Skeletal muscle tissue (tissue), 4 donors: Measurements from ENCODE around the gene UVSSA. TPM values are rescaled to one million over a fixed set of nuclear protein-coding genes. Genes with fewer than 3 reads are reported as not detected.
A peak's percentile ranks its signal among the peaks of the same experiment; 100 is the strongest.

Experiments used
- H3K27ac ChIP-seq: one replicate; pipeline ENCODE4 v1.7.0; 2013; ENCODE audit warnings: mild to moderate bottlenecking, low read depth, low read length, inconsistent platforms
- H3K27me3 ChIP-seq, 3 donors: one replicate each; pipeline ENCODE4 v1.7.0; 2013; ENCODE audit warnings: low read length in 3 of 3; ENCODE audit not compliant: control insufficient read depth in 3 of 3, insufficient read depth in 3 of 3
- H3K36me3 ChIP-seq, 3 donors: one replicate each; pipeline ENCODE4 v1.7.0; 2013; ENCODE audit warnings: low read length in 3 of 3; ENCODE audit not compliant: control insufficient read depth in 3 of 3, insufficient read depth in 3 of 3
- H3K4me1 ChIP-seq, 3 donors: one replicate each; pipeline ENCODE4 v1.7.0; 2013; ENCODE audit warnings: low read length in 3 of 3, mild to moderate bottlenecking in 3 of 3; ENCODE audit not compliant: control insufficient read depth in 3 of 3, insufficient read depth in 3 of 3
- H3K4me3 ChIP-seq, 3 donors: one replicate each; pipeline ENCODE4 v1.7.0; 2013; ENCODE audit warnings: low read length in 3 of 3
- H3K9ac ChIP-seq, 3 donors: one replicate each; pipeline ENCODE4 v1.7.0; 2013; ENCODE audit warnings: low read length in 3 of 3, mild to moderate bottlenecking in 3 of 3, moderate library complexity in 2 of 3, low read depth in 1 of 3
- H3K9me3 ChIP-seq, 3 donors: one replicate each; pipeline ENCODE4 v1.7.0; 2013; ENCODE audit warnings: low read length in 3 of 3; ENCODE audit not compliant: control insufficient read depth in 3 of 3
- total RNA-seq: library from RNA; depleted of rRNA; stranded (reverse); fragments of >200 nt; gene quantifications from one replicate; pipeline ENCODE4 v1.2.3, GENCODE V29; 2014
- donor health status: Osteomylitis.

The UVSSA gene
- total RNA-seq, 1 donor from 2014 or later = 2.6 TPM

DNA sequence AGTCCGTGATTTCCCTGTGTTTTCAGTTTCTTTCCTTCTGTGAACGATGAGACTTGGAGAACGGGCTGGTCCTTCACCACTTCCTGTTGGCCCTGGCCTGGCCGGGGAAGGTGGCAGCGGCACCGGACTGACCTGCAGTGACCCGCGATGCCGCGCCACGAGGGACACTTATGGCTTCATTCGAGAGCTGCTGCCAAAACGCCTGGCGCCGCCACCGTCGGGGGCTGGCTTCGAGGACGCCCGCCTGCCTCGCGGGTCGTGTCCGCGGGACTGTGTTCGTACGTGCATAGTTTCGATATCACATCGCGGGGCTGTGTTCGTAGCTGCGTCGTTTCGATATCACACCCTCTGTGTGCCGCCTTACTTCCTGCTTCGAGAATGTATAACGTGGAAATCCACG lies 7.5 kb upstream of the UVSSA start:
- Histone ChIP-seq H3K4me3 (no peak overlapping the region), H3K36me3 (peaks cover 51 to 59% (median 53%) of the 10 kb centered on the region in 3 donors), H3K4me1 (no peaks in the 10 kb centered on the region), H3K27ac (no peak overlapping the region), H3K9ac (no peak overlapping the region), H3K9me3 (peaks cover 0 to 2% (median 0%) of the 10 kb centered on the region in 3 donors), H3K27me3 (no peaks in the 10 kb centered on the region)

GRCh38 chr4:1340181-1340747 lies 6.7 kb upstream of the UVSSA start:
- peaks cover 0 to 5% (median 0%) of the 10 kb centered on the region in 3 donors for H3K4me1 ChIP-seq
- H3K27me3 ChIP-seq = no peaks in the 10 kb centered on the region
- peaks cover 51 to 55% (median 51%) of the 10 kb centered on the region in 3 donors for H3K36me3 ChIP-seq
- no peak overlapping the region for H3K9ac ChIP-seq
- peaks cover 0 to 2% (median 0%) of the 10 kb centered on the region in 3 donors for H3K9me3 ChIP-seq
- no peak overlapping the region for H3K4me3 ChIP-seq
- no peak overlapping the region for H3K27ac ChIP-seq

DNA sequence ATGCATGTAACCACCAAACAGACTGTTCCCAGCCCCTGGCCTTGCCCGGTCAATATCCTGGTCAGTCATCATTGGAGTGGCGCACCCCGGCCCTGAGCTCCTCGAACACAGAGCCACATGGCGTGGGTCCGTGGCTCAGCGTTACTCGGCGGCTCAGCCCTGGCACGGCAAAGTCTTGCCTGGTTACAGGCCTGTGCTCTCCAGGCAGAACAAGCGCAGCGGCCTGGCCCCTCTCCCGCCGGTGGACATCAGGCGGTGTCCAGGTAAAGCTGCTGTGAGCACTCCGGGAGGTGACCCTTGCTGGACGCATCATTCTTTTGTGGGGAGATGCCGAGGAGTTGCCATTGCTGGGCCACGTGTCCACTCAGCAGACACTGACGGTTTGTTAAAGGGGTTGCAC lies 6.1 kb upstream of the UVSSA start:
- H3K9me3 ChIP-seq = peaks cover 0 to 2% (median 0%) of the 10 kb centered on the region in 3 donors
- no peak overlapping the region for H3K27ac ChIP-seq
- H3K4me1 ChIP-seq = peaks cover 3 to 10% (median 4%) of the 10 kb centered on the region in 3 donors
- H3K4me3 ChIP-seq = no peak overlapping the region
- H3K36me3 ChIP-seq = peaks cover 51 to 55% (median 51%) of the 10 kb centered on the region in 3 donors
- no peak overlapping the region for H3K9ac ChIP-seq
- no peaks in the 10 kb centered on the region for H3K27me3 ChIP-seq

- H3K36me3 ChIP-seq = peaks cover 43 to 47% (median 44%) of the 10 kb centered on the region in 3 donors
- peaks cover 3 to 11% (median 6%) of the 10 kb centered on the region in 3 donors for H3K4me1 ChIP-seq
- no peaks in the 10 kb centered on the region for H3K27me3 ChIP-seq
- H3K9me3 ChIP-seq = no peaks in the 10 kb centered on the region
- H3K4me3 ChIP-seq = no peak overlapping the region
- no peak overlapping the region for H3K27ac ChIP-seq
- H3K9ac ChIP-seq = no peak overlapping the region
Observed at GRCh38 chr4:1342003-1342402, 5.0 kb upstream of the UVSSA start.

GRCh38 chr4:1344696-1345095 lies 2.3 kb upstream of the UVSSA start:
- H3K27ac ChIP-seq = no peak overlapping the region
- no peak overlapping the region for H3K4me3 ChIP-seq
- no peaks in the 10 kb centered on the region for H3K9me3 ChIP-seq
- H3K36me3 ChIP-seq = peaks cover 22 to 27% (median 22%) of the 10 kb centered on the region in 3 donors
- peak overlapping the region in 1 of 3 donors; percentile 54 for H3K9ac ChIP-seq
- H3K4me1 ChIP-seq = peaks cover 18 to 27% (median 21%) of the 10 kb centered on the region in 3 donors
- H3K27me3 ChIP-seq = no peaks in the 10 kb centered on the region

GRCh38 chr4:1345903-1346780 lies 866 bp upstream of the UVSSA start:
- Histone ChIP-seq H3K27me3 (no peaks in the 10 kb centered on the region), H3K4me1 (peaks cover 18 to 27% (median 21%) of the 10 kb centered on the region in 3 donors), H3K9me3 (no peaks in the 10 kb centered on the region), H3K27ac (peak overlapping the region; percentile 82), H3K36me3 (peaks cover 17 to 21% (median 17%) of the 10 kb centered on the region in 3 donors), H3K4me3 (peak overlapping the region; percentile 69 to 84 (median 80)), H3K9ac (peak overlapping the region; percentile 66 to 85 (median 79))

DNA sequence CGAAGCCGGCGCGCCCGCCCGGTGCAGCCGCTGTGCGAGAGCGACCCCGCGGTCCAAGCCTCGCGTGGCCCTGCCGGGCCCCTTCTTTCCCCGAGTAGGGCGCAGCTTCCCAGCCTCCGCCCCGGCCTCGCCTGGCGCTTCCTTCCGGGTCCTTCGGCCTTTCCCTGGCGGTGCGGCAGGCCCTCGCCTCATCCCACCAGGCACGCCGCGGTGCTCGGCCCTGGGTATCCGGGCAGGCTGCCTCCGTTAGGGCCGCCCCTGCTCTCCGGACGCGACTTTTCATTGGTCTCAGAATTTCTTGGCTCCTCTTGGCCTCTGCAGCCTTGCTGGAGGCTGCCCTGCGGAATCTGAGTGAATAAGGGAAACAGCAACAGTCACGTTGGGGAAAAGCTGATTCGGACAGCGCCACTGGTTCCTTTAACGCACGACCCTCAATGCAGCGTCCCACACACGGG lies 429 bp downstream of the UVSSA start:
- Histone ChIP-seq H3K4me3 (peak overlapping the region; percentile 83 to 86 (median 85)), H3K9me3 (no peaks in the 10 kb centered on the region), H3K27ac (peak overlapping the region; percentile 91), H3K27me3 (no peaks in the 10 kb centered on the region), H3K9ac (peak overlapping the region; percentile 83 to 90 (median 90)), H3K4me1 (peaks cover 18 to 33% (median 21%) of the 10 kb centered on the region in 3 donors), H3K36me3 (peaks cover 16 to 17% (median 16%) of the 10 kb centered on the region in 3 donors)

- peak overlapping the region; percentile 91 for H3K27ac ChIP-seq
- H3K4me3 ChIP-seq = peak overlapping the region; percentile 83 to 86 (median 85)
- H3K27me3 ChIP-seq = no peaks in the 10 kb centered on the region
- peak overlapping the region; percentile 83 to 90 (median 90) for H3K9ac ChIP-seq
- peaks cover 14 to 20% (median 17%) of the 10 kb centered on the region in 3 donors for H3K36me3 ChIP-seq
- H3K4me1 ChIP-seq = peaks cover 18 to 33% (median 21%) of the 10 kb centered on the region in 3 donors
- no peaks in the 10 kb centered on the region for H3K9me3 ChIP-seq
Observed at GRCh38 chr4:1348014-1348513, 1.1 kb downstream of the UVSSA start.

GRCh38 chr4:1348746-1349145 lies 1.7 kb downstream of the UVSSA start:
- Histone ChIP-seq H3K27ac (no peak overlapping the region), H3K9ac (peak overlapping the region; percentile 43 to 90 (median 83)), H3K27me3 (no peaks in the 10 kb centered on the region), H3K4me3 (no peak overlapping the region), H3K36me3 (peaks cover 12 to 20% (median 17%) of the 10 kb centered on the region in 3 donors), H3K9me3 (no peaks in the 10 kb centered on the region), H3K4me1 (peaks cover 18 to 33% (median 21%) of the 10 kb centered on the region in 3 donors)
